ENCODE results near the gene CMYA5. TPM values are rescaled to one million over a fixed set of nuclear protein-coding genes. Genes with fewer than 3 reads are reported as not detected.

The CMYA5 gene
- total RNA-seq, 1 experiment from 2014 or later = 0.22 TPM

DNA sequence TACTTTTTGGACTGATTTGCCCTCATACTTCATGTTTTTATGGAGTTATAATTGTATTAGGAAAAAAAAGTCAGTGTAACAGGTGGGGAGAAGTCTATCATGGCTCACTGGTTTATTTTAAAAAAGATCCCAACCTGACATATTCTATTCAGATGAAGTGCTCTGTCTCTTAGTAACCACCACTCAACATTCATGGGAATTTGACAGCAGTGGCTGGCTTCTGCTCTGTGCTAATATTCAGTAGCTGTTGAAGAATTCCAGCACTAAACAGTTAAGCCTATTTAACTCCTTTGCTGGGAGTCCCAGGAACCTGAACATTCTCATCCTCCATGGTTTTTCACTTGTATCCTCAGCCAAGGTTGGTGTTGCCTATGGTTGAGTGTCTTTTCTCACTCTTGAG, 23.1 kb downstream of the CMYA5 start:
- no peaks in the 10 kb centered on the region for H3K27me3 ChIP-seq (ENCODE audit: insufficient read depth, low read length)
- H3K79me2 ChIP-seq (ENCODE audit: insufficient read depth, low read length) = no peaks in the 10 kb centered on the region
- TF ChIP-seq EGR1 (IDR thresholded peaks at IDR 0.05; ENCODE audit: low read depth) (no peak), FOSL1 (IDR thresholded peaks at IDR 0.05; ENCODE audit: low read depth) (no peak)
- H3K9ac ChIP-seq (ENCODE audit: low read length) = no peak overlapping the region
- H3K4me3 ChIP-seq (replicated peaks in 1 of 2; ENCODE audit: low read depth in 1 of 2, low read length in 2 of 2) = no peak overlapping the region
- RAD21 ChIA-PET (ENCODE audit: low non-redundant PET in 1 of 2, low total read pairs in 2 of 2, uncharacterized antibody in 2 of 2, unreplicated experiment in 2 of 2) = no interaction called here
- DNase-seq (ENCODE audit: low read depth, low spot score) = no peak
- CTCF ChIA-PET = interaction anchor here (0.7 kb wide), 1 partner anchor 9 kb away, joined by 3 read pairs; no protein-coding TSS in a partner anchor
- H2AFZ ChIP-seq (ENCODE audit: low read depth, low read length, poor library complexity, severe bottlenecking) = no peak overlapping the region
- no peak overlapping the region for H3K4me2 ChIP-seq (ENCODE audit: low read length)
- H3K9me3 ChIP-seq (ENCODE audit: control insufficient read depth in 1 of 2, insufficient read depth in 1 of 2, low read depth in 1 of 2, low read length in 2 of 2) = no peaks in the 10 kb centered on the region
- ATAC-seq = no peak
- no peak overlapping the region for H3K27ac ChIP-seq (ENCODE audit: low read depth, low read length)
- POLR2A ChIA-PET = no interaction called here
- intact Hi-C loops (cut with micrococcal nuclease) = no loop called here
- no peaks in the 10 kb centered on the region for H3K36me3 ChIP-seq (ENCODE audit: control insufficient read depth in 1 of 2, insufficient read depth in 2 of 2, low read length in 2 of 2)
- H3K9me2 ChIP-seq (ENCODE audit: insufficient read depth) = no peaks in the 10 kb centered on the region
- no peaks in the 10 kb centered on the region for H4K20me1 ChIP-seq (ENCODE audit: insufficient read depth)
- H3K4me1 ChIP-seq (ENCODE audit: control insufficient read depth in 1 of 2, insufficient read depth in 2 of 2, low read length in 2 of 2) = no peaks in the 10 kb centered on the region
- no TSS peak for BruUV-seq (replicated peaks)

DNA sequence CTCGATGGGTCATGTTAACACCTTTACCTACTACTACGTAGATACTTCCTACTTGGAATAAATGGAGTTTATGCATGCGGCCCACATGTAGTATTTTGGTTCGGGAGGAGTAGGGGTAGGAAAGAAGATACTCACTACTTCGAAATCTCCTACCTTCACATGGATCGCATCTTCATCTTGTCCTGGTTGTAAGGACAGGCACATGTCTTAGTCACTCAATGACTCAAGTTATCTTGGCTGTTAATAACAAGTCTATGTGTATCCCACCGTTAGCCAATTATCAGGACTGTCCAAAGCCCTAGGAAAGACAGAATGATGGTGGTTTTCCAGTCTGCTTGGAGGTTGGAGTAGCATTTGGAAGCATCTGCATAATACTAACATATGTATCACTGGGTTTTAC, 24.1 kb downstream of the CMYA5 start:
- Histone ChIP-seq H3K79me2 (ENCODE audit: insufficient read depth, low read length) (no peaks in the 10 kb centered on the region), H3K27ac (ENCODE audit: low read depth, low read length) (no peak overlapping the region), H3K9me3 (ENCODE audit: control insufficient read depth in 1 of 2, insufficient read depth in 1 of 2, low read depth in 1 of 2, low read length in 2 of 2) (no peaks in the 10 kb centered on the region), H3K9me2 (ENCODE audit: insufficient read depth) (no peaks in the 10 kb centered on the region), H3K4me1 (ENCODE audit: control insufficient read depth in 1 of 2, insufficient read depth in 2 of 2, low read length in 2 of 2) (no peaks in the 10 kb centered on the region), H3K4me2 (ENCODE audit: low read length) (no peak overlapping the region), H3K36me3 (ENCODE audit: control insufficient read depth in 1 of 2, insufficient read depth in 2 of 2, low read length in 2 of 2) (no peaks in the 10 kb centered on the region), H3K4me3 (replicated peaks in 1 of 2; ENCODE audit: low read depth in 1 of 2, low read length in 2 of 2) (no peak overlapping the region), H3K27me3 (ENCODE audit: insufficient read depth, low read length) (no peaks in the 10 kb centered on the region), H2AFZ (ENCODE audit: low read depth, low read length, poor library complexity, severe bottlenecking) (no peak overlapping the region), H3K9ac (ENCODE audit: low read length) (no peak overlapping the region), H4K20me1 (ENCODE audit: insufficient read depth) (no peaks in the 10 kb centered on the region)
- BruUV-seq (replicated peaks) = no TSS peak
- ChIA-PET CTCF (no interaction called here), RAD21 (ENCODE audit: low non-redundant PET in 1 of 2, low total read pairs in 2 of 2, uncharacterized antibody in 2 of 2, unreplicated experiment in 2 of 2) (interaction anchor here in 1 of 2 experiments (0.6 kb wide), 1 partner anchor 60 kb away, joined by 3 read pairs; no protein-coding TSS in a partner anchor), POLR2A (no interaction called here)
- intact Hi-C loops (cut with micrococcal nuclease) = no loop called here
- DNase-seq (ENCODE audit: low read depth, low spot score) (no peak), ATAC-seq (no peak)
- TF ChIP-seq CBX3 (IDR thresholded peaks at IDR 0.05; ENCODE audit: low read depth) (no peak), YY1 (IDR thresholded peaks at IDR 0.05; ENCODE audit: extremely low read depth, insufficient replicate concordance, low read depth, low read length) (no peak), POLR2AphosphoS5 (IDR thresholded peaks at IDR 0.05; ENCODE audit: low read depth, low read length) (no peak), EZH2 (IDR thresholded peaks at IDR 0.05) (no peak)
- TF ChIP-seq, protein P1, sequence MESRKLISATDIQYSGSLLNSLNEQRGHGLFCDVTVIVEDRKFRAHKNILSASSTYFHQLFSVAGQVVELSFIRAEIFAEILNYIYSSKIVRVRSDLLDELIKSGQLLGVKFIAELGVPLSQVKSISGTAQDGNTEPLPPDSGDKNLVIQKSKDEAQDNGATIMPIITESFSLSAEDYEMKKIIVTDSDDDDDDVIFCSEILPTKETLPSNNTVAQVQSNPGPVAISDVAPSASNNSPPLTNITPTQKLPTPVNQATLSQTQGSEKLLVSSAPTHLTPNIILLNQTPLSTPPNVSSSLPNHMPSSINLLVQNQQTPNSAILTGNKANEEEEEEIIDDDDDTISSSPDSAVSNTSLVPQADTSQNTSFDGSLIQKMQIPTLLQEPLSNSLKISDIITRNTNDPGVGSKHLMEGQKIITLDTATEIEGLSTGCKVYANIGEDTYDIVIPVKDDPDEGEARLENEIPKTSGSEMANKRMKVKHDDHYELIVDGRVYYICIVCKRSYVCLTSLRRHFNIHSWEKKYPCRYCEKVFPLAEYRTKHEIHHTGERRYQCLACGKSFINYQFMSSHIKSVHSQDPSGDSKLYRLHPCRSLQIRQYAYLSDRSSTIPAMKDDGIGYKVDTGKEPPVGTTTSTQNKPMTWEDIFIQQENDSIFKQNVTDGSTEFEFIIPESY (IDR thresholded peaks at IDR 0.05; ENCODE audit: extremely low read depth, insufficient replicate concordance, low read length) = no peak

Measured in HCT116 (cell line).